Stimulated activated CD4-positive, alpha-beta T cell treated with anti-CD3 and anti-CD28 coated beads, Interleukin-2, amount 100 ng/mL, for 24 hours (primary cell): ENCODE measurements around the gene NUP160.
"Not testable (repeated sequence)": the region's sequence is repeated elsewhere in the genome, so short reads cannot be mapped to it uniquely, and the experiment has no call there.

Source experiments
- DNase-seq, 2 donors: peaks; one replicate each; pipeline ENCODE4 v3.0.0-alpha.2; 2020

Gene NUP160

DNA sequence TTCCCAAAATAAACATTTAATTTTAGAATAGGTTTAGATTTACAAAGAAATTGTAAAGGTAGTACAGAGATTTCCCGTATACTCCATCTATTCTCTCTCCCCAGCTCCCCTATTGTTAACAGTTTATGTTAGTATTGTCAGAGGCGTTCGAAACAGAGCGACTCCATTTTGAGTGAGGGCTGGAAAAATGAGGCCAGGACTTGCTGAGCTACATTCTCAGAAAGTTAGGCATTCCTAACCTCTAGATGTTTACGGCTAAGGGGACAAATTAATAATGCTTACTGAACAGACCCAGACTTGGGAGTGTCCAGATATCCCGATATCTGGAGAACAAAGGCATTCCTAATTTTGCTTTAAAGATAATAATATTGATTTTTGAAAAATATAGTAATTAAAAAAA lies 12.4 kb upstream of the NUP160 start:
- no peak for DNase-seq

DNA sequence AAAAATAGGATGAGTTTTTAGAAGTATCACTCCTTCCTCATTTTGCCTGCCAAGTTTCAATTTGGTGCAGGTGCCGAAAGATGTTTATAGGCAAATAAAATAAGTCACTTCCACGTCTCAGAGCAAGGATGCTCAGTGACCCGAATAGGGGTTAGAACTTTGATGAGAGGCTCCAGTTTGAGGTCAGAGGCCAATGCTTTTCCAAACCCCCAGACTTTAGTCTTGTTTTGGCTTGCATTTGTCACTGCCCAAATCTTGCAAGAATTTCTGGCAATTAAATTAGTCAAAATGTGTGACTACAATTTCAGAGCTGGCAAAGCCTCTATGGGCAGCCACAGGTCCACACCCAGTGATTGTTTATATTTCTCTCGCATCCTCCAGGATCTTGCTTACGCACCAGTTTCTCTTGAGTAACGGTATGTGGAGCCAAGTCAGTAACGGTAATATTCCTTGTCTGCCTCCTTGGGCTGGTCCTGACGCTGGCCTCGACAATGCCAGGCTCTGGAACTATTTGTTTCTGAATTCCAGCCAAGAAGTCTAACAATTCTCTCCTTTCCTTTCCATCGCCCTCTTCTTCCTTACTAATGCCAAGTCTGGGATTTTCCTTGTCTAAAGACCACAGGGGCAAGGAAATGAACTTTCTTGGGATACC lies 9.9 kb upstream of the NUP160 start:
- DNase-seq: no peak

DNA sequence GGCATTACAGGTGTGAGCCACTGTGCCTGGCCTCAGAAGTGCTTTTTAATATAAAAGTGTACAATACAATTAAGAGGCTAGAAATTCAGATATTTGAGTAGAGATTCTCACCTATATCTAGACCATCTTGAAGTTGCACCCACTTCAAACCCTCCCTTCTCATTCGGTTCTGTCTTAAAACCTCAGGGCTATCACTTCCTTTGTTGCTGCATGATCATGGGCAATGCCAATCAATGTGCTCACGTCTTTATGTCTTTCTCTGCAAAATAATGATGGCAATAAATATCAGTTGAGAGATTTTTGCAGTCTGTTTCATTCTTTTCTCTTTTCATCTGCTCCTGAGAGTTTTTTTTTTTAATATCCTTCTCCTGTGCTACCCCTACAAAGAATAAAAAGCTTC lies 9.3 kb upstream of the NUP160 start:
- DNase-seq: no peak

DNA sequence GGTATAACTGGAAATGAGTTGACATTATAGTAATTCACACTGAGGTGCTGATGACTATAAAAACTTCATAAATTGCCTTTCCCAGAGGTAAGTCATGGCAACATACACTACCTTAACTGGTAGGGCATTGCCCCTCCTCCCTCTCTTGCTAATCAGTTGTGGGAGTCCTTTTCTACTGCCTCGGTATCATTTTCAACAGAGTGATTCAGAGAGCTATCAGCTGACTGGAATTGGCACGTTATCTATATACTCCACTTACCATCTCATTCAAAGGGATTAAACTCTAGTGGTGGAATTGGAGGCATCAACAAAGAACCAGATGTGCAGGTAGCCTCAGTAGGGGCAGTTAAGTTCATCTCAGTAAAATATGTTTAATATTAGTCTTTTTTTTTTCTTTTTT lies 8.0 kb upstream of the NUP160 start:
- DNase-seq: no peak

DNA sequence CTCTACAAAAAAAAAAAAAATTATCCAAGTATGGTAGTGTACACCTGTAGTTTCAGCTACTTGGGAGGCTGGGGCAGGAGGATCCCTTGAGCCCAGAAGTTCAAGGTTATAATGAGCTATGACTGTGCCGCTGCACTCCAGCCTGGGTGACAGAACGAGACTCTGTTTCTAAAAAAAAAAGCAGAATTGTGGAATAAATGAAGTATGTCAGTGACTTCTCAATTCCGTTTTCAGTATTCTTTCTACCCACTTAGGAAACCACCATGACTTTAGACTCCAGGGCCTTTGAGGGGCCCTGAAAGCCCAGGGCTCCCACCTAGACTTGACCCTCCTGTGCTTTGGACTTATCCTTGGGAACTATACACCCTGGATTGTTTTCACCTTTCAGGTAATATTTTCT lies 6.5 kb upstream of the NUP160 start:
- DNase-seq: no peak

- no peak for DNase-seq
These were observed 3.9 kb upstream of the NUP160 start for GRCh38 chr11:47852053-47852452.

- DNase-seq: no peak
These were observed 2.2 kb upstream of the NUP160 start for GRCh38 chr11:47850337-47850736.

GRCh38 chr11:47848700-47849155 lies 578 bp upstream of the NUP160 start:
- DNase-seq: no peak

DNA sequence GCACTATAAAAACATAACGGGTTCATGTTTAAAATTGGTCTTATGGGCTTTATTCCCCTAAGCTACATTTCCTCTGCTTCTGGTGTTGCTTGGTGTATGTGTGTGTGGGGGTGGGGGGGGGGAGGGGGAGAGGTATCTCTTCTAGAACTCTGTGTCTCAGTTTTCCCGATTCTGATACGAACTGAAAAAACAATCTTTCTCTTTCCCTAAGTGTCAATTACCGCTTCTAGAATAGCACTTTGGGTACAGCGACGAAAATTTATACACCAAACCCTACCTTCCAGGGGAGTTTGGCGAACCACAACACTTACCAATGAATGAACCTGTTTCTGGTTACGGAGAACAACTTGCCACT lies 636 bp downstream of the NUP160 start:
- DNase-seq: no peak

GRCh38 chr11:47846998-47847397 lies 1.2 kb downstream of the NUP160 start:
- no peak for DNase-seq

DNA sequence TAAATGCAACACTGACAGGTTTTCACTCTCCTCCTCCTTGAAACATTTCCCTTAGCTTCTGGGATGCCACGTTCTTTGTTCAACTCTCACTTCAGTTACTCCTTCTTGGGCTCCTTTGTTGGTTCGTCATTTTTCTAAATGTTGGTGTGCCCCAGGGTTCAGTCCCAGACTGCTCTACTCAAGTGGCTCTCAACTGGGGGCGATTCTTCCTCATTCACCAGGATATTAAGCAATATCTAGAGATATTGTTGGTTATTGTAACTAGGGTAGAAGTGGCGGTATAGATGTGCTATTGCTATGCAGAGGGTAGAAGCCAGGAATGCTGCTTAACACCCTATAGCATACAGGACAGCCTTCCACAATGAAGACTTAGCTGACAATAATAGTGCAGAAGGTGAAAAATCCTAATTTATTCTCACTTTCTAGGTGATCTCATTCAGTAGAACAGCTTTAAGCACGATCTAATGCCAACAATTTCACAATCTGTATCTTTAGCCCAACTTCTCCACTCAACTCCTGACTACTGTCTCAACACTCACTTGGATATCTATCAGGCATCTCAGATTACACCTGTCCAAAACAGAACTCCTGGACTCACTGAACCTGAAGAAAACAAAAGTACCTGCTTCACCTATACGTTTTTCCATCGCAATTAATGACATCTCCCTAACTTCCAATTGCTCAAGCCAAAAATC lies 4.6 kb downstream of the NUP160 start:
- no peak for DNase-seq

DNA sequence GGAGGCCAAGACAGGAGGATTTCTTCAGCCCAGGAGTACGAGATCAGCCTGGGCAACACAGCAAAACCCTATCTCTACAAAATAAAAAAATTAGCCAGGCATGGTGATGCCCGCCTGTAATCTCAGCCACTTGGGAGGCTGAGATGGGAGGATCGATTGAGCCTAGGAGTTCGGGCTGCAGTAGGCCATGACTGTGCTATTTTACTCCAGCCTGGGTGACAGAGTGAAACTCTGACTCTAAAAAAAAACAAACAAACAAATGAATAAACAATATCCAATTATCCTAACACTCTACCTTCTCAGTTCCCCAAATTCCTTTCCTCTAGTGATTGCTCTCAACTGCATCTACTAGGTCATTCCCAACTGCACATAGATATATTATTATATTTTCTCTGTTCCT lies 5.4 kb downstream of the NUP160 start:
- DNase-seq: no peak

- DNase-seq: no peak
These were observed 10.2 kb downstream of the NUP160 start for GRCh38 chr11:47837929-47838328.

GRCh38 chr11:47837292-47837691 lies 10.9 kb downstream of the NUP160 start:
- no peak for DNase-seq

DNA sequence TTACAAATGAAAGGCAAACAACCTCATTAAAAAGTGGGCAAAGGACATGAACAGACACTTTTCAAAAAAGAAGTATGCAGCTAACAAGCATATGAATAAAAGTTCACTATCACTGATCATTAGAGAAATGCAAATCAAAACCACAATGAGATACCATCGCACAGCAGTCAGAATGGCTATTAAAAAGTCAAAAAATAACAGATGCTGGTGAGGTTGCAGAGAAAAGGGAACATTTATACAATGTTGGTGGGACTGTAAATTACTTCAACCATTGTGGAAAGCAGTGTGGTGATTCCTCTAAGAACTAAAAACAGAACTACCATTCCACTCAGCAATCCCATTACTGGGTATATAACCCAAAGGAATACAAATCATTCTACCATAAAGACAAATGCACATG lies 18.1 kb downstream of the NUP160 start:
- not testable (repeated sequence) for DNase-seq

DNA sequence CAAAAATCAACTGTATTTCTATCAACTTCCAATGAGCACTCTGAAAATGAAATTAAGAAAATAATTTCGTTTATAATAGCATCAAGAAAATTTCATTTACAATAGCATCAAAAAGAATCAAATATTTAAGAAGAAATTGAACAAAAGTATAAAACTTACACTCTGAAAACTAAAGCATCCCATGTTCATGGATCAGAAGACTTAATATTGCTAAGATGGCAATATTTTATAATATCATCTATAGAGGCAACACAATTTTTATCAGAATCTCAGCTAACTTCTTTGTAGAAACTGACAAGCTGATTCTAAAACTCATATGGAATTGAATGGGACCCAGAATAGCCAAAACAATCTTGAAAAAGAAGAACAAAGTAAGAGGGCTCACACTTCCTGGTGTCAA lies 19.9 kb downstream of the NUP160 start:
- no peak for DNase-seq

DNA sequence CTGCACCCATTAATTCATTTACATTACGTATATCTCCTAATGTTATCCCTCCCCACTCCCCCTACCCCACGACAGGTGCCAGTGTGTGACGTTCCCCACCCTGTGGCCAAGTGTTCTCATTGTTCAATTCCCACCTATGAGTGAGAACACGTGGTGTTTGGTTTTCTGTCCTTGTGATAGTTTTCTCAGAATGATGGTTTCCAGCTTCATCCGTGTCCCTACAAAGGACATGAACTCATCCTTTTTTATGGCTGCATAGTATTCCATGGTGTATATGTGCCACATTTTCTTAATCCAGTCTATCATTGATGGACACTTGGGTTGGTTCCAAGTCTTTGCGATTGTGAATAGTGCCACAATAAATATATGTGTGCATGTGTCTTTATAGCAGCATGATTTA lies 25.5 kb downstream of the NUP160 start:
- not testable (repeated sequence) for DNase-seq

DNA sequence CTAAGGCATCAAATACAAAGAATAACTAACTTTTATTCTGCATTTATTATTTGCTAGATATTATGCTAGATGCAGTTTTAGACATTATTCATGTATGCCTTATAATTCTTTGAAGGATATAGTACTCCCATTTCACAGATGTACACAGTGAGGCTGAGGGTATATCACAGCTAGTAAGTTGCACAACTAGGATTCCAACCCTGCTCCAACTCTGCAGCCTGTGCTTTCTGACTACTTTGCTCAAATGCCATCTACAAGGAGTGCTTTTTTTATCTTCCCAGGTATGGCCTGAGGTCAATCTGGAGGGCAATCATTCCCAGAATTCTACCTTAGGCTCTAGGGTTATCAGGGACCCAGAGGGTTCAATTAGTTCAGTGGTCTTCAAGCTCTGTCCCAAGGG lies 28.4 kb downstream of the NUP160 start:
- no peak for DNase-seq

DNA sequence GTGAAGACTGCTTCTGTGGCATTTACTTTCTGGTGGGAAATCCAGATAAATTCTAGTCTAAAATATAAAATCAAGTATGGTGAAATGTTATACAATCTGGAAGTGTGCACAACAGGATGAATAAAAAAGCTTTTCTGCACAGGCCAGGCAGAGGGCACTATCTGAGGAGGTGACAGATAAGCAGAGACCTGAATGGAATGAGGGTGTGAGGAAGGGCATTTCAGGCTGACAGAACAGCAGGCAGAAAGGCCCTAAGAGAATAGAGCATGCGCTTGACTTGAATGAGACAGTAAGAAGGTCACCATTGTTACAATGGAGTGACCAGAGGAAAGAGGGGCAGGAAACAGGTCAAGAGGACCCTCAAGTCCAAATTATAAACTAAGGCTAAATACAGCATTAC lies 47.4 kb downstream of the NUP160 start:
- DNase-seq: no peak

DNA sequence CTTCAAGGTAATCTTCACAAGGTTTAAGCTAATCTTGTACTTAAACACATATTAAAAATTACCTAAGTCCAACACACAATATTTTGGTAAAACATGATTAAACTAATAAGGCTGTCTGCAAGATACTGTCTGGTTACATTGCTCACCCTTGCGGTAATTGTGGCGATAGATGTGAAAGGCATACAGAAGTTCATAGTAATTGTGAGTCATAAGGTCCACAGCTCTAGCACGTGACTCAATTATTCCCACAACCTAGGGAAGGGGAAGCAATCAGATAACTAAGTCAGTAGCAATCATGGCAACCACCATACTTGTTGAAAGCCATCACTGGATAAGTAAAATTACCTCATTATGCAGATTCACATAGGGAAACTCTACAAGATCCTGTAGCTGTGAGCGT lies 50.5 kb downstream of the NUP160 start:
- peak; percentile 40 to 59 for DNase-seq

DNA sequence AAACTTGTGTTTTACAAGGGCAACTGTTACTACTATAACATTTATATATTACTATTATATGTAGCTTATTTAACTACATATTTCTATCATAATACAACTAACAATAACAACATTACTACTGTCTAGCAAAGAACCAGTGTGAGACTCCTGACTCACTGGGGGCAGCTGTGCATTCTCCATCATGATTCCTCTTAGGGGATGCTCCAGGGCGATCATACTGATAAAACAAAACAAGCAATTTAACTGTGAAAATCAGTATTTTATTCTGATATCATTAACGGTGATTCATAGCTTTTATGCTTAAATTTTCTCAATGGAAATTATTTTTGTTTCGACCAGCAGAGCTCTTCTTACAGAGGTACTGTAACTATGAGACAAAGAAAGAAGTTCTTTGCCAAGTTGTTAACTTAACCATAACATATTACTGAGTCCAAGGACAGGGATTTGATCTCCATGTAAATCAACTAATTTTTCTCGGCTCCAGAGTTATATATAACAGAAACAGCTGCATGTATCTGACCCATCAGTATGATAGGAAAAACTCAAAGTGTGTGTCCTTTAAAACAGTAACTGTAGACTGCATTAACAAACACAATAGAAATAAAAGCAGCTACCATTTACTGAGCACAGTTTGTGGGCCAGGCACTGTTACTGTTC lies 56.2 kb downstream of the NUP160 start:
- DNase-seq: no peak

GRCh38 chr11:47790017-47790416 lies 58.1 kb downstream of the NUP160 start:
- DNase-seq: not testable (repeated sequence)

- DNase-seq: no peak
These were observed 60.0 kb downstream of the NUP160 start for GRCh38 chr11:47788181-47788580.

GRCh38 chr11:47786373-47786772 lies 61.8 kb downstream of the NUP160 start:
- no peak for DNase-seq
